HG02840 (cell line): ENCODE measurements around the gene HOXA9.

Experiments used
- ATAC-seq: cut with Tn5 transposase; IDR thresholded peaks from one replicate; pipeline ENCODE4 v1.9.1; 2021; ENCODE audit warnings: mild to moderate bottlenecking, moderate library complexity, moderate number of reproducible peaks; ENCODE audit not compliant: unreplicated experiment, low FRiP score

HOXA9 gene

GRCh38 chr7:27179030-27179429 is 13.7 kb upstream of the HOXA9 start:
- no peak for ATAC-seq

DNA sequence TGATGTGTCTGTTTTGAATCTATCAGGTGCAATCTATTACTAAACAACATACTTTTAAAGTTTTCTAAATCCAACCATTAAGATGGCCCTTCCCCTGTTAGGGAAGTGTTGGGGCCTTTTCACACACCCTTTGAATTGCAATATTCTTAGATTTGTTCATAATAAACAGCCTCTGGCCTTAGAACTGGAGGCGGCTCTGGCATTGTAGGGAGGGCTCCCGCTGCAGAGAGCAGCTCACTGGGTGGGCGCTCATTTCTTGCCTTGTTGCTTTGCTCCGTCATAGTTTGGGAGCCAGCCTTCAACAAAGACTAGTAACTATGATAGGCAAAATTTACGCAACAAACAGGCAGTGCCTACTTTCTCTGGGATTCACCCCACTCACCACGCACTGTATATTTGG is 13.0 kb upstream of the HOXA9 start:
- no peak for ATAC-seq

- no peak for ATAC-seq
Measured at GRCh38 chr7:27177795-27178320, 12.5 kb upstream of the HOXA9 start.

- ATAC-seq: no peak
Measured at GRCh38 chr7:27176962-27177794, 11.8 kb upstream of the HOXA9 start.

DNA sequence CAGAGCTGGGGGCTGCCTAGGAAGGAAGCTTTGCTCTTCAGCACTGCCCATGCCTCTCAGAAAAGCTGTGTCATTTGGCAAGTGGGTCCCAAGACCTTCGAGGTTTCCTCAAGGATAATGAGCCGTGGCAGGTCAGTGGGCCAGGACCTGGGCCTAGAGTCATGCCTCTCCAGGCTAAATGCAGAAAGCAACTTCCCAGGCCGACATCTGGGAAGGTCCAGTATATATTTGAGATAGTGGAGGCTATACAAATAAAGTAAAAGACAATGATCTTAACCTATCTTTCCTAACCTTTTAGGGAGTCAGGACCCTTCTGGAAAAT is 11.1 kb upstream of the HOXA9 start:
- ATAC-seq: no peak

- ATAC-seq: no peak
Measured at GRCh38 chr7:27175626-27176523, 10.5 kb upstream of the HOXA9 start.

- ATAC-seq: no peak
Measured at GRCh38 chr7:27174874-27175625, 9.7 kb upstream of the HOXA9 start.

DNA sequence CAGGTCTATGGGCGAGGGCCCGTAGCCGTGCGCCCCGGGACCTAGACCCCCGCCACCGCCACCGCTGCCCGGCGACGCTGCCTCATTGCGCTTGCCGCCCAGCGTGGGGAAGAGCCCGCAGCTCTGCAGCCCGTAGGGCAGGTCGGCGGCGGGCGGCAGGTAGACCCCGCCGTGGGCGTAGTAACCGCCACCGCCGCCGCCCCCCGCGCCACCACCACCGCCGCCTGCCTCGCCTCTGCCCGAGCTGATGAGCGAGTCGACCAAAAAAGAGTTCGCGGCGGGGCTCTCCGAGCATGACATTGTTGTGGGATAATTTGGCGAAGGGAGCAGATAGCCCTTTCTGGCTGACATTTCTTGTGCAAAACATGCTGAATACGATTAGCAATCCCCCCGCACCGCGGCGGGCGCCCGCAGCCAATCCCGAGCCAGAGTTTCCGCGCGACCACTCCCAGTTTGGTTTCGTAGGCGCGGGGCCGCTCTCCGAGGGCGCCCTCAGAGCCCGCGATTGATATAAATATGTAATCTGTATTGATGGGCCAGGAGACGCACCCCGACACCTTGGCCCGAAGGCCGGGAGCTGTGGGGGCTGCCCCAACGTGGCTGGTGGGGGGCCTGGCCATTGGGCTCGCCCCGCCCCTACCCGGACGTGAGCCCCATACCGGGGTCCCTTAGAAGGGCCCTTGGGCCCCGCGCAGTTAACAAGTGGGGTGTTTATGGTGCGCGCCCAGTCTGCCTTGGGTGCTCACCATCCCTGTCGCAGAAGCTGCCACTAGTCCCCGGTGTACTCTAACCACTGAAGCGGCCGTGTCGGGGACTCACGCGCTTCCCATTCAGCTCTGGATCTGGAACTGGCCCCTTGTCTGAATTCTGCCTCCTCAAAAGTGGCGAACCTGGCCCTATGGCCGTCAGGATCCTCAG is 8.9 kb upstream of the HOXA9 start, which contains the start of gene HOXA10:
TSS of gene HOXA10 (minus strand) at position 365 of the 918 bp plus-strand sequence. CDS start at position 351, 14 bp downstream.
- ATAC-seq: no peak

- no peak for ATAC-seq
Measured at GRCh38 chr7:27173511-27173955, 8.2 kb upstream of the HOXA9 start.

DNA sequence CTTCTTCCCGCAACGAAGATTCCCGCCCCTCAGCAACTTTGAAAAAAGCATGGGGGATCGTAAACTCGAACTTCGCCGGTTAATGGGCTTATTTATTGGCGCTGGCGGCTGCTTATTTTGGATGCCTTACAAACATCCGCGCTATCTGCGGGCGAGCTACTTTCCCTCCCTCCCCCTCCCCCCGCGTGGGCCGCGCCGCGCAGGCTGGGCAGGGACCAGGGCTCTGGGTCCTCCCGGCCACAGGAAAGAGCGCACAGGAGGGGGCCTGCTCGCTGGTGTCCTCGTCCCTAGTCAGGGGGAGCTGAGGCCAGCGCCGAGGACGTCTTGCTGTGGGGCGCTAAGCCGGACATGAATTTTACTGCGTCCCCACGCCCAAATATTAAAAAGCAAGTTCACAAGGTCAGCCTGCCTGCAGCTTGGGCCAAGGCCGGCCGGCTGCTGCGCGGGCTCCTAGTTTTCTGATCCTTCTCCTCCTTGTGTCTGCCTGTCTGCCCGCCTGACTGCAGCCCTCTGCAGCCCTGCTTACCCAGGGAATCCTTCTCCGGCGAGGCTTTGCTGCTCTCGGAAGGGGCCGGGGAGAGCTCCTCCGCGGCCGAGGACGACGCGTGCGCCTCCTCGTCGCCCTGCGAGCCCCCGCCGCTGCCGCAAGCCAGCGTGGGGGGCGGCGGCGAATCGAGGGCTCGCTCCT is 7.6 kb upstream of the HOXA9 start:
- ATAC-seq: no peak

- ATAC-seq: no peak
Measured at GRCh38 chr7:27172315-27172774, 7.0 kb upstream of the HOXA9 start.

DNA sequence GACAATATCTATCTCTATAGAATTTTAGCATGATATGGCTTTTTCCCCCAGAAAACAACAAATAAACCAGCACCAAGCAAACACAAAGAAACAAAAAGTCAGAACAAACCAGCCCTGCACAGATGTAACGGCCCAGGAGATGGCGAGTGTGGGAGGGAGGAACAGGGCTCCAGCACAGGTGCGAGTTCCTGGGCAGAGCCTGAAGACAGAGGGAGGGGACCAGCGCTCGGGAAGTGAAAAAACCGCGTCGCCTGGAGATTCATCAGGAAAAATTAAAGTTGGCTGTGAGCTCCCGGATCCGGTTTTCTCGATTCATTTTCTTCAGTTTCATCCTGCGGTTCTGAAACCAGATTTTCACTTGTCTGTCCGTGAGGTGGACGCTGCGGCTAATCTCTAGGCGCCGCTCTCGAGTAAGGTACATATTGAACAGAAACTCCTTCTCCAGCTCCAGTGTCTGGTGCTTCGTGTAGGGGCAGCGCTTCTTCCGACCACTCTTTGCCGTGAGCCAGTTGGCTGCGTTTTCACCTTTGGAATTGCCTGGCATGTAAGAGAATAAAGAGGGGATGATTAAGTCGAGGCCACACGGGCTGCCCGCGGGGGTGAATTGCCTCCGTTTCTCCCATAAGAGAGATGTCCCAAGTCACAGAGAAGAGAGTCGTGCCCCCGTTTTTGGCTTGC is 6.4 kb upstream of the HOXA9 start:
- no peak for ATAC-seq

DNA sequence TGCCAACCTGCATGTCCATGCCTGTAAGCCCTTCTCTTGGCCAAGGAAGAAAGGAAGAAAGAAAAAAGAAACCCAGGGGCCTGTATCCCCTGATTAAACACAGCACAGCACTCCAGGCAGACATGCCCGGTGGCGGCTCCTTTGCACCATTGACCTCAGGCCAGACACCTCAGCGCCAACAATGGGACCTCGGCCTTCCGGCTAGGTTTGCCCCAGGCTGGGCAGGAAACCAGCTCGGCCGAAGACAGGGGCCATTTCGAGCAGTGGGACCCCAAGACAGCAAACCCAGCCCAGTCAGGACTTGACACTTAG is 5.9 kb upstream of the HOXA9 start:
- ATAC-seq: no peak

DNA sequence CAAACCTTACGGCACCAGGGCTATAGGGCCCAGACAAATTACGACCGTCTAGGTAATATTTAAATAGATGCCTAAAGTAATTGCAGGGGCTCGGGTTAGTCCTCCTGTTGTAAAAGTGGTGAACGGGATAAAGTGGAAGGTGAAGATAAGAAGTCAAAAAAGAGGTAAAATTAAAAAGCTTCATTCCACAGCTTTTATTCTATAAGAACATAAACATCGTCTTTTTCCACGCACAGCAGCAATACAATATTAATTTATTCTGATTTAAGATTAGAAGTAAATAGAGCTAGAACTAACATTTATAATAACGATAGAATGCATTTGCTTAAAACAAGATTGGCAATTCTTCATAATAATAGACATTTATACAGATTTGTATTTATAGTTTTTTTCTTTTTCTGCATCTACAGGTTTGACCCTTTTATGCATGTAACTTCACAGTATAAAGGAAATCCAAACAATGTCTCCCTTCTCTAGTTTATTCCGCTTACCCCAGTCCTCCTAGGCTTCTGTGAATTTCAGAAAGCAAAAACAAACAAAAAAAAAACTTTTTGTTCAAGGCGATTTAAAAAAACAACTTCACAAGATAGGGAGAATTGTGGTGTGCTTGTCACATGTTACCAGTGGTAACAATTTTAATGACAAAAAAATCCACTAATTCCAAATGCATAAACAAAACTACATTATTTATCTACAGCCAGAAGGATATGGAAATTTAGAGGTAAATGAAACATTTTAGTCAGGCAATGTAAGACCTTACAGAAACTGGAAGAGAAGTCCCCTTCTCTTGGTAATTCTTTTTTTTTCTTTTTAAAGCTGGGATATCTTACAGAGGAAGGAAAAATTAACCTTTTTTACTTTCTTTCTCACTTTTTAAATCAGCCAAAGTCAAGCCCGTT is 5.3 kb upstream of the HOXA9 start:
- no peak for ATAC-seq

- no peak for ATAC-seq
Measured at GRCh38 chr7:27169658-27170425, 4.5 kb upstream of the HOXA9 start.

GRCh38 chr7:27168265-27168947 is 3.1 kb upstream of the HOXA9 start:
- ATAC-seq: no peak
